ENCODE results near the gene DGKZ.

The DGKZ gene

GRCh38 chr11:46404476-46405017 lies 57.3 kb downstream of the DGKZ start:
- DNase-seq = no peak

GRCh38 chr11:46407635-46408034 lies 60.4 kb downstream of the DGKZ start:
- no peak for DNase-seq

DNA sequence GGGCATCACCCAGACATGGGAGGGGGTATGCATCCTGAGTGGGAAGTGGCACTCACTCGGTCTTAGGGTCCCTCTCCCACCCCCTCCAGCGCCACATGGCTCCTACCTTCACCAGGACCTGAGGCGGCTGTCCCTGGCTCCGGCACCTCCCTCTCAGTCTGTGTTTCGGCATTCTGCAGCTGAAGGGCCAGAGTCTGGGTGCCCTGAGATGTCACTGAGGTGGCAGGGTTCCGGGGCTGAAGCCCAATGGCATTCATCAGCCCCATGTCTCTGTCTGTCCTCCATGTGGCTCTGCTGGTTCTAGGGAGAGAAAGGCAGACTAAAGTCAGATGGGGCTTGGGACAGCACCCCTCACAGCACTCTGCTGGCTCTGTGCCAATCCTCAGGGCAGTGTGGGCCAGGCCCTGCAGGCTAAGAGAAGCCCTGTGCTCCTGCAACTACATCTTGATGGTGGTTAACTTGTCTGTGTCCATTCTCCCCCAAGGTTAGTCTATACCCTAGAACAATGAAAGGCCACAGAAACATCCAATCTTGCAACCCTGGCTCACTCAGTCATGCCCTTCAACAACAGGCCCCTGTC lies 61.2 kb downstream of the DGKZ start:
- DNase-seq = no peak

DNA sequence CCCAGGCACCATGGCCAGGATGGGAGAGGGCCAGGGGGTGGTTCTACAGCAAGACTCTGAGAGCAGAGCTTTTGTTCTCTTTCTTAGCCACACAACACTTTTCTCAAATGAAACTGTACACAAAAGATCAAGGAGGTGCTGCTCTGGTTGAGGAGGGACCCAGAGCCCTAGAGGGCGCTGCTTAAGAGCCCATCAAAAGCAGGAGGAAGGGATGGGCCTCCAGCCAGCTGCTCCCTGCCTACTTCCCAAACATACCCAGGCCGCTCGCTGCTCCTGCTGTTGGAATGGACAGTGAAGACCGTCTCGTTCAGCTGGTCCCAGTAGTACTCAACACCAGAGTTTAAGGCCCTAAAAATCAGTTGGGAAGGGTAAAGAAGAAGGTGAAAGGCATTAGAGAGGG lies 62.8 kb downstream of the DGKZ start:
- DNase-seq = no peak

- DNase-seq = no peak
These were observed 66.7 kb downstream of the DGKZ start for GRCh38 chr11:46413760-46414465.

DNA sequence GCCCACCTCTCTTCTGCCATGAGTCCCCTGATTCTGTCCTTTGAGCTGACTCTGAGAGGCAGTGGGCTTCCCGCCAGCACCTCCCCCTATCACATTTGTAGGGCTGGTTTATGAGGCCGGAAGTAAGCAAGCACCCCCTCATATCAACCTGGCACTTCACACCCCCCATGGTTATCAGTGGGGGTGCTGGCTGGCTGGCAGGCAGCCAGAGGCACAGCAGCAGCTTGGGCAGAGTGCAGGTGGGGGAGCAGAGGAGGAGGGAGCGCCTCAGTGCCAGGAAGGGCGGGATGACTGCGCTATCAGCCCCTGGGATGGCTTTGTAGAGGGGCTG lies 67.2 kb downstream of the DGKZ start:
- no peak for DNase-seq

GRCh38 chr11:46414879-46415278 lies 67.6 kb downstream of the DGKZ start:
- no peak for DNase-seq

GRCh38 chr11:46417711-46418110 lies 70.4 kb downstream of the DGKZ start:
- no peak for DNase-seq

- no peak for DNase-seq
These were observed 71.5 kb downstream of the DGKZ start for GRCh38 chr11:46418751-46419150.

DNA sequence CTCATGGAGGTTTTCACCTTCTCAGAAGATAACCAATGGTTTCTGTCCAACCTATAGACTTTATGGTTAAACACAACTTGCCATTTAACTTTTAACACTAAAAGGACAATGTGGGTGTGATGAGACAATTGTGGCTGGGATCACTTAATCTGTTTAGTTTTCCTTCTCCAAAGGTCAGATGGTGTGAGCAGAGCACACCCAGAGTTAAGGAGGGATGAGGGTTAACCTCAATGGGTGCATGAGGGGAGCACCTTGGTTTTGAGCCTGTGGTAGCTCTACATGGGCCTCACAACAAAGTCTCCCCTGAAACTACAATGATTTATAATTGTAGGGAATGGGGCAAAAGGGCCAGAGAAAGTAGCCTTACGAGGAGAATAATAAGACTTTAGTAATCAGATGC lies 73.2 kb downstream of the DGKZ start:
- no peak for DNase-seq

DNA sequence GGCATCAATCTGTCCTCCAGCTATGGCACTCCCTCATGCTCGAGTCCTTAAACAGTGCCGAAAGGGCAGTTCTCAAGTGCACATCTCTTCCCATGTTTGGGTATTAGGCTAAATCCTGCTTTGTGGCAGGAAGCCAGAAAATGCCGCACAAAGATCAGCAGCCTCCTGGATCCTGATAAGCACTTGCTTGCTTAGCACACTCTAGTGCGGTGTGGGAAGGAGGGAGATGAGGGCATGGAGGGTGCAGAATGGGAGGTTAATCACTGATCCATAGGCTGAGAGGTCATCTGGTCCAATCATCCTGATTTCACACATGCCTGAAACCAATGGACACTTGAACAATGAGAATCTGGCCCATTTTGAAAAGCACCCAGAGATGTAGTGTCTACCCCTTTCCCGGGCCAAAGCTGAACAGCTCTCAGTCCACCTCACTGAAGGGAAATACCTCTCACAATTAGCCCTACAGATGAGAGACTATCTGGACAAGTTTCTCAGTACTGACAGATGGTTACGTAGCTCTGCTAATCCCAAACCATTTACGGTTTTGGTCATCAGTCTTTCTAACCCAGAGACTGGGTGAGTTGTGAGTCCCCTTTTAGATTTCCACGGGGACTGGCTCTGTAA lies 74.1 kb downstream of the DGKZ start:
- no peak for DNase-seq

- no peak for DNase-seq
These were observed 75.3 kb downstream of the DGKZ start for GRCh38 chr11:46422588-46422987.

DNA sequence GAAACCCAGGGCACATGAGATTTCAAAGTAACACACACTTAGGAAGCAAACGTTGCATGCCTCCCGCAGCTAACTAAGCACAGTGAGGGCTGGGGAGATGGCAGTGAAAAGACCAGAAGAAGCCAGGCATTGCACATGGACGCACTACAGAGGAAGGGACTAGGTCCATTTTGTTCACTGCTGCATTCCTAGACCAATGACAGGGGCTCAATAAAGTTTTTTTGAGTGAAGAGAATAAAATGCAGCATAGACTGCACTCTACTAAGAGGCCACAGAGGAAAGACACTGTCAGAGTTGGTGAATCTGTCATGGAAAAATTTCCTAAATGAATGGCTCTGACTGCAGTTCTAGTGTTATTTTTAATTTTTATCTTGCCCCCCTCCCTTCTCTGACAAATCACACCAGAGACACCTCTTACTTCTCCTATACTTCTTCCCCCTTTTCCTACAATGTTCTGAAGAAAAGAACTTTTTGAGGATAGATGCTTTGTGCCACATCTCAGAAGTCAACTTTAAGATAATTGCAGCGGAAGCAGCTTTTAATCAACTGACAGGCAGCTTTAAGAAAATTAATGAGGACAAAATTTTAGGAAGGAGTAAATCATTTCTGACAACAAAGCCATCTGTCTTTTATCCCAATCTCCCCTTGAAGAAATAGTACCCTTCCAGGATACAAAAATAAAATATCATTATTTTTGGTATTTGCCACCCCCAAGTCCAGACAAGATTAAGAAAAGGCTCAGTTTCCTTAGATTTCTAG lies 79.1 kb downstream of the DGKZ start:
- no peak for DNase-seq

DNA sequence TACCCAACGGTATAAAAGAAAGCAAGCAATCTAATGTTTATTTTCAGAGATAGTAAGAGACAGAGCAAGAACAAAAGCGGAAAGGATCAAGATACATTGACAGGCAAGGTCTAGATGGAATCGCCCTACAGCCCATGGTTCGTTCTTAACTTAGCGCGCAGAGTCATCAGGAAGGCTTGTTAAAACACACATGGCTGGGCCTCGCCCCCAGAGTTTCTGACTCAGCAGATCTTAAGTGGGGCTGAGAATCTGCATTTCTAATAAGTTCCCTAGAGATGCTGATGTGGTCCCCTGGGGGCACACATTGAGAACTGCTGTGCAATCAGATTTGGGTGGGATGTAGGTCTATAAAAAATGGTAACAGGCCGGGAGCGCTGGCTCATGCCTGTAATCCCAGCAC lies 80.1 kb downstream of the DGKZ start:
- no peak for DNase-seq

DNA sequence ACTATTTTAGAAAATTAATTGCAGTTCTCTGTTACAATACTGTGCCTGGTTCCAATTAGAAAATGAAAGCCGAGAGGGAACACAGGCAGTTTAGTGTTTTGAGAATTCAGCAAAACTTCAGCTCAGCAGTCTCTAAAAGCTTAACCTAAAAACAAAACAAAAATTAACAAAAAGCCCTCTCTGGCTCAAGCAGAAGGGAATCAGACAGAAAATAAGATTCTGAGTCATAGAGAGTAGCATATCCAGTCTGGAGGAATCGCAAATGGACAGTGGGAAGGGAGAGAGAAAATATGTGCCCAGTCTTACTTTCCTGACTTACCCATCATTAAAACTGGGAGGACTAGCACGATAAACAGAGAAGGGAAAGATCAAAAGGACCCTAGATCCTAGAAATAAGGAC lies 82.5 kb downstream of the DGKZ start:
- no peak for DNase-seq
